Right lobe of liver (tissue), 6 donors: ENCODE results near the gene CIB4. TPM values are rescaled to one million over a fixed set of nuclear protein-coding genes. Genes with fewer than 3 reads are reported as not detected.
A peak's percentile ranks its signal among the peaks of the same experiment; 100 is the strongest.

Source experiments
- ATAC-seq, 4 donors: fragments of 200-7000 bp; cut with Tn5 transposase; one replicate each; pipeline ENCODE4 v1.9.1; 2020; ENCODE audit warnings: mild to moderate bottlenecking in 4 of 4, moderate library complexity in 4 of 4
- DNase-seq, 3 donors: peaks; one replicate each; pipeline ENCODE4 v3.0.0-alpha.2; 2020
- H3K27ac ChIP-seq, 3 donors: fragments of 200-600 bp; one replicate each; pipeline ENCODE4 v1.8.0; 2022
- H3K27me3 ChIP-seq, 2 donors: fragments of 200-600 bp; one replicate each; pipeline ENCODE4 v1.8.0; 2022
- H3K36me3 ChIP-seq, 4 donors: fragments of 200-600 bp; sonication (generic) in 1 of 4; one replicate each; pipeline versions ENCODE4 v1.5.1 to v1.8.0; 2017 to 2022; ENCODE audit warnings: control low read depth in 1 of 4
- H3K4me1 ChIP-seq, 4 donors: fragments of 200-600 bp; sonication (generic) in 1 of 4; one replicate each; pipeline versions ENCODE4 v1.5.1 to v1.8.0; 2017 to 2022; ENCODE audit warnings: control low read depth in 1 of 4
- H3K4me3 ChIP-seq, 3 donors: fragments of 200-600 bp; one replicate each; pipeline ENCODE4 v1.8.0; 2022
- H3K9me3 ChIP-seq, 4 donors: fragments of 200-600 bp; sonication (generic) in 1 of 4; one replicate each; pipeline versions ENCODE4 v1.5.1 to v1.8.0; 2017 to 2022; ENCODE audit warnings: control low read depth in 1 of 4
- POLR2A ChIP-seq: fragments of 450-650 bp; IDR thresholded peaks from one replicate; pipeline ENCODE4 v1.6.1; 2017; ENCODE audit warnings: antibody characterized with exemption, mild to moderate bottlenecking
- WGBS: methylation state at CpG from one replicate; pipeline ENCODE4 v1.1.6; 2018; ENCODE audit warnings: low coverage, low lambda C conversion rate; ENCODE audit not compliant: insufficient coverage; ENCODE audit errors: missing lambda C conversion rate; 5-methylcytosine and 5-hydroxymethylcytosine counted together
- intact Hi-C, 2 donors: fragments of 100-400 bp; cut with DNase I; formaldehyde crosslinking; loops; one replicate each; pipeline versions ENCODE4 v1.11.2 to v1.14.1; 2022
- total RNA-seq, 6 experiments: library from RNA; depleted of rRNA in 2 of 6; stranded (reverse); fragments of >200 nt in 2 of 6; fragmentation: NEBNext Ultra II Directional in 3 of 6; extraction: Animal tissue kit (Norgen Biotek cat#: 25700) in 3 of 6; gene quantifications; one replicate each; pipeline versions ENCODE4 v1.1.0 to v1.2.4, GENCODE V29; 2016 to 2023
- TF ChIP-seq, protein P1 (sequence below), 4 donors: fragments of 200-600 bp in 3 of 4; fragments of 450-650 bp in 1 of 4; IDR thresholded peaks; one replicate each; pipeline versions ENCODE4 v1.5.1 to v1.8.0; 2016 to 2022; ENCODE audit warnings: antibody characterized with exemption in 4 of 4, mild to moderate bottlenecking in 2 of 4
- donor health status: DM: no; HTN: yes; CAD: no.
- donor health status: DM: no; HTN: no; CAD: no.
- donor health status: DM: no; HTN: no; CAD: no.
- donor health status: DM: no; HTN: yes; CAD: no.
- donor health status: DM: no; HTN: yes; CAD: no.

Gene CIB4
- total RNA-seq, 6 experiments from 2014 or later, result not detected

DNA sequence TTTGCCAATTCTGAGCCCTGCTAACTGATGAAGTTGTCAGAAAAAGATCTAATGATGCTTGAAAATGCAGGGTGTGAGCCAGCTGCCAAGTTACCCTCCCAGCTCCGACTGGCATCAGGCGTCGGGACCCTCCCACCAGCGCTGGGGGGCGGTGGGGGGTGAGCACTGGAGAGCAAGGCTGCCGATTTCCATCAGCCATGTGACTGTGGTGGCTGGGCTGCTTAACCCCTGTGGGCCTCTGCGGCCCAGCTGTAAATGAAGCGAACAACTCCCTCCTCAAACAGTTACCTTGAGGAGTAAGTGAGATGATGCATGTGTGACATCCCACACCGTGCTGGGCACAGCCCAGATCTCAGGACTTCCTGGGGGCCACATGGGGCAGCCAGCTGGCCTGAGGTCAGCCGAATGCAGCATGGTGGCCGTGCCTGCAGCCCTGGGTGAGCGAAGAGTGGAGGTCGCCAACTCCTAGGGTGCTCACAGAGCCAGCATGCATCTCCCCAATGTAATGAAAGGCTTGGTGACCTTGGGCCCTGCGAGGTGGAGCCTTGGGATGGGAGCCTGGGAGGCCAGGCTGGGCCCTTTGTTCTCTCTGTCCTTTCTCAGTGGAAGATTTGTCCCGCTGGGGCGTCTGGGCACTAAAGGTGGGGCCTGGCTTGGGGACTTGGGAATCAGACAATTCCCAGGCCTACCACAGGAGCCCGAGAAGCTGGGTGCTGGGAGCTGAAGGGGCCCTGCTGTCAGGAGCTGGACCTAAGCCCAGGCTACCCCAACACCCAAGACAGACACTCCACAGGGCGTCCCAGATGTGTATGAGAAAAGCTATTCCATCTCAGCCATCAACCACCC is 25.1 kb downstream of the CIB4 start:
- TF ChIP-seq, protein P1, sequence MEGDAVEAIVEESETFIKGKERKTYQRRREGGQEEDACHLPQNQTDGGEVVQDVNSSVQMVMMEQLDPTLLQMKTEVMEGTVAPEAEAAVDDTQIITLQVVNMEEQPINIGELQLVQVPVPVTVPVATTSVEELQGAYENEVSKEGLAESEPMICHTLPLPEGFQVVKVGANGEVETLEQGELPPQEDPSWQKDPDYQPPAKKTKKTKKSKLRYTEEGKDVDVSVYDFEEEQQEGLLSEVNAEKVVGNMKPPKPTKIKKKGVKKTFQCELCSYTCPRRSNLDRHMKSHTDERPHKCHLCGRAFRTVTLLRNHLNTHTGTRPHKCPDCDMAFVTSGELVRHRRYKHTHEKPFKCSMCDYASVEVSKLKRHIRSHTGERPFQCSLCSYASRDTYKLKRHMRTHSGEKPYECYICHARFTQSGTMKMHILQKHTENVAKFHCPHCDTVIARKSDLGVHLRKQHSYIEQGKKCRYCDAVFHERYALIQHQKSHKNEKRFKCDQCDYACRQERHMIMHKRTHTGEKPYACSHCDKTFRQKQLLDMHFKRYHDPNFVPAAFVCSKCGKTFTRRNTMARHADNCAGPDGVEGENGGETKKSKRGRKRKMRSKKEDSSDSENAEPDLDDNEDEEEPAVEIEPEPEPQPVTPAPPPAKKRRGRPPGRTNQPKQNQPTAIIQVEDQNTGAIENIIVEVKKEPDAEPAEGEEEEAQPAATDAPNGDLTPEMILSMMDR (IDR thresholded peaks at IDR 0.05), result no peak
- TF ChIP-seq POLR2A, result no peak
- 42% methylated on average over 5 of the region's 18 CpGs for WGBS
- Histone ChIP-seq H3K4me3 (no peak overlapping the region), H3K27ac (no peak overlapping the region), H3K27me3 (no peaks in the 10 kb centered on the region), H3K36me3 (no peaks in the 10 kb centered on the region), H3K9me3 (no peaks in the 10 kb centered on the region), H3K4me1 (no peaks in the 10 kb centered on the region)
- intact Hi-C loops, result no loop called here
- DNase-seq, result no peak
- ATAC-seq, result no peak

DNA sequence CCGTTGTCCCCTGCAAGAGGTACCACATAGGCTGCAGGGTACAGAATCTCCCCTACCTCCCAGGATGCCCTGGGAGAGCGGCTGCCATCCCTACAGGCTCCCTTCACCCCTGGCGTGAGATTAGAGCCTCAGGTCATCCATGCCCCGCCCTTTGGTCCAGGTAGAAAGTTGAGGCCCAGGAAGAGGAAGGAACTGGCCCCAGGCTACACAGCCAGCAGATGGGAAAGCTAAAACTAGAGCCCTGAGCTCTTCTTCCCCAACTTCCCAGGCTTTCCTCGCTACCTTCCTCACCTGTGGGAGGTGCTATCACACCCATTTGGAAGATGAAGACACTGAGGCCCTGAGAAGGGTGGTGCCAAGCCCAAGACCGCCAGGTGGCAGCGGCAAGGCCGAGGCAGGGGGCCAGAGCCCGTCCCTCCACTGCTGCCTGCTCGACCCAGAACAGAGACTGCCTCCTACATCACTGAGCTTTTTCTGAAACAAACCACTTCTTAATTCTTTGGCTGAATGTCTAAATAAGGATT is 25.8 kb downstream of the CIB4 start:
- Histone ChIP-seq H3K9me3 (no peaks in the 10 kb centered on the region), H3K36me3 (no peaks in the 10 kb centered on the region), H3K4me3 (no peak overlapping the region), H3K27ac (no peak overlapping the region), H3K4me1 (peaks cover 0 to 6% (median 0%) of the 10 kb centered on the region in 4 donors), H3K27me3 (no peaks in the 10 kb centered on the region)
- intact Hi-C loops, result no loop called here
- 82% methylated on average over 3 of the region's 10 CpGs for WGBS
- ATAC-seq (no peak), DNase-seq (no peak)
- TF ChIP-seq, protein P1 (IDR thresholded peaks at IDR 0.05), result no peak
- no peak for TF ChIP-seq POLR2A

DNA sequence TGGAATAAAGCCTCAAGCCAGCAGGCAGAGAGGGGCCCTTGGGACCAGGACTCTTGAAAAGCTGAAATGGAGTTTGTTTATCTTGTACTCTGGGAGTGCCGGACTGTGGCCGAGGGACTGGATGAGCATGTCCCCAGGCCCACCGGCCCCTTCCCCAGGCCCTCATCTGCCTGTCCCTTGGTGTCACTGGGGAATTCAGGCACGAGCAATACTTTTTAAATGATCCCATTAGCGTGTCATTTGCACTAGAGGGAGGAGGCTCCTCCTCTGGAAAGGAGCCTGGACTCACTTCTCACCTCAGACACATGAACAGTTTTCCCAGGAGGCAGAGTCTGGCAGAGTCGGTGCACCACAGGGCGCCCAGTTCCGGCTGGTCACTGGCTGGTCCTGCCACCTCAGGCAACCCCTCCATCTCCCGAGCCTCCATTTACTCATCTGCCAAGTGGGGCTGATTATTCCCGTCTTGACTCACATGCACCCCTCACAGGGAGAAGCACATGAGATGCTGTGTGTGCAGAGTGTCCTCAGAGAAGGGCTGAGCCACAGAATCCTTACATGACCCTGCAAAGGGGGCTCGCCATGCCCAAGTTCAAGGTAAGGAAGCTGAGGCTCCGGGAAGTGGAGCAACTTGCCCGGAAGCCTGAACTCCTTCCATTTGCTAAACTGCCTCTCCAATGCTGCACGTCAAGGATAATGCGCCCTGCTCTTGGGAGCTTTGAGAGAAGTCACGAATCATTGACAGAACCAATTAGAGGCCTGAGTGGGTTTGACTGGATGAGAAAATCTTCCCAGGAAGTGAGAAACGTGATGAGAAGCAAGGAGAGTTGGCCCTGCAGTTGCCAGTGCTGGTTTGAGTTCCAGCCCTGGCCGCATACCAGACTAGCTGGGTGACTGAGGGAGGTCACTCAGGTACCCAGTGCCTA is 26.7 kb downstream of the CIB4 start:
- no peaks in the 10 kb centered on the region for H3K9me3 ChIP-seq
- DNase-seq (no peak), ATAC-seq (no peak)
- no peak for TF ChIP-seq POLR2A
- TF ChIP-seq, protein P1 (IDR thresholded peaks at IDR 0.05), result no peak
- 73% methylated on average over 9 of the region's 18 CpGs for WGBS
- H3K4me3 ChIP-seq, result no peak overlapping the region
- intact Hi-C loops, result no loop called here
- no peaks in the 10 kb centered on the region for H3K27me3 ChIP-seq
- peaks cover 0 to 6% (median 0%) of the 10 kb centered on the region in 4 donors for H3K4me1 ChIP-seq
- H3K36me3 ChIP-seq, result no peaks in the 10 kb centered on the region
- no peak overlapping the region for H3K27ac ChIP-seq

DNA sequence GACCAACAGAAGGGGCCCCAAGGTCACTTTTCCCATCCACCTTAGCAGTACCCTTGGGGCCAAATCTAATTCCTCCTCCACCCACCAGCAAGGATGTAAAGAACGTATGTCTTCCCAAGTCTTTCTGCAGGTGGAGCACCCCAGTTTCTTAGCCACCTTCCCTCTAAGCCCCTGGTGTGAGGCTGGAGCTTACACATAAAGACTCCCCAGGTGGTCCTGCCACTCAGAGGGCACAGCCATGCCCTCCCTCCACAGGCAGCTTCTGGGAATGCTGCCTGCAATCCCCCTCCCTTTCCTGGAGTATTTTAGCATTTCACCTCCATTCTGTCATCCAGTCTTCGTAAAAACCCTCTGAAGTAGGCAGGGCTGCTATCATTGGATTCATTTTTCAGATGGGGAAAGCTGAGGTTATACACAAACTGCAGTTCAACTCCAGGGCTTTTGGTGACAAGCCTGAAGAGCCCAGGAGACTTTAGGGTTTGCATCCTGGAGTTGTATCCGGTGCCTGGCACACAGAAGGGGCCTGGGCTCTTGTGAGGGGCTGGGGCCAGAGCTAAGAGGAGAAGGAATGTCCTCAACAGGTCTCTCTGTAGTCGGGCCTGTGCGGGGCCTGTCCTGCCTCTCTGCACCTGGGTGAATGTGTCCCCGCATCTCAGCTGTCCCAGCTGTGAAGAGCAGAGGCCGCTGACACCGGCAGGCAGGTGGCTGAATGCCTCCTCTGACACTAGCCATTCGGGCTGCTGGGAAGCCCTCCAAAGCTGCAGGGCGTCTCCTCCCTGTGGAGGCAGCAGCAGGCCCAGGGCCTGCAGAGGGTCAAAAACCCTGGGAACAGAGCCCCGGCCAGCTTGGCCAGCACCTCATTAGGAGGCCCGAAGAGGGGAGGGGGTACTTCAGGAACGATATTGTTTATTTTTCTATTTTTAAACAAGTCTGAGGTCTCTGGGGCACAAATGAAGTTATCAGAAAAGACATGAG is 27.6 kb downstream of the CIB4 start:
- intact Hi-C loops, result no loop called here
- ATAC-seq, result peak in 2 of 4 donors; percentile 18 to 33
- peaks cover 0 to 6% (median 0%) of the 10 kb centered on the region in 4 donors for H3K4me1 ChIP-seq

More for the DNA sequence above, 27.6 kb downstream of the CIB4 start:
- H3K9me3 ChIP-seq, result no peaks in the 10 kb centered on the region
- no peak overlapping the region for H3K27ac ChIP-seq
- no peak overlapping the region for H3K4me3 ChIP-seq
- DNase-seq, result no peak
- no peaks in the 10 kb centered on the region for H3K27me3 ChIP-seq
- TF ChIP-seq, protein P1 (IDR thresholded peaks at IDR 0.05), result no peak
- no peak for TF ChIP-seq POLR2A
- WGBS, result 54% methylated on average over 5 of the region's 13 CpGs
- H3K36me3 ChIP-seq, result no peaks in the 10 kb centered on the region
